Breast epithelium (tissue), 3 donors: ENCODE measurements around the gene CDCA3.
"Not testable (repeated sequence)": the region's sequence is repeated elsewhere in the genome, so short reads cannot be mapped to it uniquely, and the experiment has no call there.

Experiments used
- CTCF ChIP-seq, 3 donors: fragments of 450-650 bp; IDR thresholded peaks; one replicate each; pipeline ENCODE4 v1.5.1; 2016 to 2017; ENCODE audit warnings: antibody characterized with exemption in 3 of 3, mild to moderate bottlenecking in 3 of 3, moderate library complexity in 3 of 3
- POLR2A ChIP-seq: fragments of 450-650 bp; IDR thresholded peaks from one replicate; pipeline ENCODE4 v1.6.1; 2016; ENCODE audit warnings: antibody characterized with exemption, mild to moderate bottlenecking, moderate library complexity
- POLR2AphosphoS5 ChIP-seq, 3 donors: sonication (generic); formaldehyde crosslinking; IDR thresholded peaks; one replicate each; pipeline ENCODE4 v1.6.1; 2017; ENCODE audit warnings: antibody characterized with exemption in 3 of 3

GRCh38 chr12:6886206-6886999 lies 35.3 kb upstream of the CDCA3 start:
- not testable (repeated sequence) for TF ChIP-seq CTCF (IDR thresholded peaks at IDR 0.05); POLR2AphosphoS5 (IDR thresholded peaks at IDR 0.05); POLR2A
